Lower leg skin (tissue), 3 donors: ENCODE results near the gene RPP38.

Experiments used
- CTCF ChIP-seq, 3 donors: fragments of 450-650 bp; IDR thresholded peaks; one replicate each; pipeline ENCODE4 v1.5.1; 2016; ENCODE audit warnings: antibody characterized with exemption in 3 of 3, mild to moderate bottlenecking in 3 of 3, moderate library complexity in 2 of 3
- POLR2A ChIP-seq, 2 donors: fragments of 450-650 bp; IDR thresholded peaks; one replicate each; pipeline ENCODE4 v1.6.1; 2016 to 2017; ENCODE audit warnings: antibody characterized with exemption in 2 of 2, mild to moderate bottlenecking in 1 of 2, moderate library complexity in 1 of 2

- TF ChIP-seq CTCF (IDR thresholded peaks at IDR 0.05) (no peak), POLR2A (IDR thresholded peaks at IDR 0.05) (no peak)
Observed at GRCh38 chr10:15120523-15120922, 23.4 kb downstream of the RPP38 start.
